AG04450 (cell line): Measurements from ENCODE around the gene AUTS2. TPM values are rescaled to one million over a fixed set of nuclear protein-coding genes. Genes with fewer than 3 reads are reported as not detected.

Experiments used
- CTCF ChIA-PET: fragments of 300-600, 350-600 bp; formaldehyde crosslinking; extraction: SDS; loops from one replicate; lab custom pipeline; 2022; ENCODE audit warnings: antibody characterized with exemption, inconsistent platforms; lab: Charles Lee
- POLR2A ChIA-PET: fragments of 350-600 bp; formaldehyde crosslinking; extraction: SDS; loops from one replicate; lab custom pipeline; 2021; ENCODE audit warnings: antibody characterized with exemption, inconsistent platforms; lab: Yijun Ruan, JAX
- DNase-seq: peaks from one replicate; pipeline ENCODE4 v3.0.0-alpha.2; 2011; ENCODE audit warnings: low read depth, low spot score
- H3K27ac ChIP-seq: one replicate; pipeline ENCODE4 v1.5.1; 2012; ENCODE audit warnings: low read depth, low read length, control low read depth
- H3K27me3 ChIP-seq: one replicate; pipeline ENCODE4 v1.6.0; 2012; ENCODE audit warnings: low read length; ENCODE audit not compliant: control insufficient read depth, insufficient read depth
- H3K4me3 ChIP-seq: 2 replicates; pipeline ENCODE4 v1.5.1; 2011; ENCODE audit warnings: mild to moderate bottlenecking, low read depth, low read length, control low read depth
- H3K9me3 ChIP-seq: 2 replicates; pipeline ENCODE4 v1.5.1; 2012; ENCODE audit warnings: low read length; ENCODE audit not compliant: control insufficient read depth, insufficient read depth
- polyA plus RNA-seq: library from polyadenylated mRNA; depleted of rRNA; stranded (reverse); fragments of >200 nt; gene quantifications from 2 replicates; pipeline ENCODE4 v1.2.3, GENCODE V29; 2011
- TF ChIP-seq, protein P1 (sequence below): IDR thresholded peaks from 2 replicates; pipeline ENCODE4 v1.5.1; 2011; ENCODE audit warnings: low read depth, low read length, control low read depth, inconsistent platforms

Gene AUTS2
- polyA plus RNA-seq, 1 experiment = 1.5 TPM

- Histone ChIP-seq H3K9me3 (no peaks in the 10 kb centered on the region), H3K27ac (no peak overlapping the region), H3K4me3 (no peak overlapping the region), H3K27me3 (no peaks in the 10 kb centered on the region)
- TF ChIP-seq, protein P1, sequence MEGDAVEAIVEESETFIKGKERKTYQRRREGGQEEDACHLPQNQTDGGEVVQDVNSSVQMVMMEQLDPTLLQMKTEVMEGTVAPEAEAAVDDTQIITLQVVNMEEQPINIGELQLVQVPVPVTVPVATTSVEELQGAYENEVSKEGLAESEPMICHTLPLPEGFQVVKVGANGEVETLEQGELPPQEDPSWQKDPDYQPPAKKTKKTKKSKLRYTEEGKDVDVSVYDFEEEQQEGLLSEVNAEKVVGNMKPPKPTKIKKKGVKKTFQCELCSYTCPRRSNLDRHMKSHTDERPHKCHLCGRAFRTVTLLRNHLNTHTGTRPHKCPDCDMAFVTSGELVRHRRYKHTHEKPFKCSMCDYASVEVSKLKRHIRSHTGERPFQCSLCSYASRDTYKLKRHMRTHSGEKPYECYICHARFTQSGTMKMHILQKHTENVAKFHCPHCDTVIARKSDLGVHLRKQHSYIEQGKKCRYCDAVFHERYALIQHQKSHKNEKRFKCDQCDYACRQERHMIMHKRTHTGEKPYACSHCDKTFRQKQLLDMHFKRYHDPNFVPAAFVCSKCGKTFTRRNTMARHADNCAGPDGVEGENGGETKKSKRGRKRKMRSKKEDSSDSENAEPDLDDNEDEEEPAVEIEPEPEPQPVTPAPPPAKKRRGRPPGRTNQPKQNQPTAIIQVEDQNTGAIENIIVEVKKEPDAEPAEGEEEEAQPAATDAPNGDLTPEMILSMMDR = no peak
- ChIA-PET CTCF (no interaction called here), POLR2A (no interaction called here)
- no peak for DNase-seq
These were observed 554.0 kb downstream of the AUTS2 start for GRCh38 chr7:70152313-70152712.

- TF ChIP-seq, protein P1 = no peak
- Histone ChIP-seq H3K4me3 (no peak overlapping the region), H3K27ac (no peak overlapping the region), H3K27me3 (no peaks in the 10 kb centered on the region), H3K9me3 (no peaks in the 10 kb centered on the region)
- ChIA-PET POLR2A (no interaction called here), CTCF (no interaction called here)
- DNase-seq = no peak
These were observed 555.7 kb downstream of the AUTS2 start for GRCh38 chr7:70153933-70154332.

- Histone ChIP-seq H3K27ac (no peak overlapping the region), H3K9me3 (no peaks in the 10 kb centered on the region), H3K27me3 (no peaks in the 10 kb centered on the region), H3K4me3 (no peak overlapping the region)
- ChIA-PET POLR2A (no interaction called here), CTCF (no interaction called here)
- no peak for DNase-seq
- TF ChIP-seq, protein P1 = no peak
These were observed 556.4 kb downstream of the AUTS2 start for GRCh38 chr7:70154521-70155180.

- H3K27ac ChIP-seq = no peak overlapping the region
- H3K9me3 ChIP-seq = no peaks in the 10 kb centered on the region
- H3K27me3 ChIP-seq = no peaks in the 10 kb centered on the region
- POLR2A ChIA-PET = no interaction called here
- CTCF ChIA-PET = no interaction called here
- no peak overlapping the region for H3K4me3 ChIP-seq
- no peak for DNase-seq
- TF ChIP-seq, protein P1 = no peak
These were observed 557.8 kb downstream of the AUTS2 start for GRCh38 chr7:70156057-70156456.

DNA sequence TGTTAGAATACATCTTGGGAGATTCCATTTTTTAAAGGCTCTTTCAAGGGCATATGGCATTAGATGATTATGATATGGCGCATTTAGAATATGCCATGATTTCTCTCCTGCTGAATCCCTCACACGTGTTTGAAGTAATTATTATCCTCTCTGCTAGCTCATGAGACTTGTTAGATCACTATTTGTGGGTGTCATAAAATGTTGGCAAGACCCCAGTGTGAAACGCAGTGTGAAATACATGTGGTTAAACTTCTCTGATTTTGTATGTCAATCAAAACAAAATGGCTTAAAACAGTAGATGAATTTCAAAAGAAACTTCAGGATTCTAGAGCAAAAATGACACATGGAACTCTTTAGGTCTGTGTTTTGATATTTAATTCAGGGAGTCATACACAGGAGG lies 560.8 kb downstream of the AUTS2 start:
- Histone ChIP-seq H3K27ac (no peak overlapping the region), H3K9me3 (no peaks in the 10 kb centered on the region), H3K27me3 (no peaks in the 10 kb centered on the region), H3K4me3 (no peak overlapping the region)
- TF ChIP-seq, protein P1 = no peak
- DNase-seq = no peak
- ChIA-PET POLR2A (no interaction called here), CTCF (no interaction called here)
